RWPE1 (cell line): Measurements from ENCODE around the gene EGFL8.

ENCODE experiments used
- CTCF ChIA-PET: fragments of 350-600 bp; sonication (Branson Sonifier 250); formaldehyde crosslinking; extraction: SDS; loops from one replicate; lab custom pipeline; 2021; lab: Yijun Ruan, JAX
- POLR2A ChIA-PET: fragments of 400-600 bp; formaldehyde crosslinking; extraction: SDS; loops from one replicate; lab custom pipeline; 2020; ENCODE audit warnings: antibody characterized with exemption; ENCODE audit not compliant: low non-redundant PET; lab: Yijun Ruan, JAX
- DNase-seq: peaks from one replicate; pipeline ENCODE4 v3.0.0; 2012; ENCODE audit warnings: low spot score
- H3K27ac ChIP-seq: fragments of 450-650 bp; 2 replicates; pipeline ENCODE4 v1.5.1; 2017
- CTCF ChIP-seq: fragments of 450-650 bp; conservative IDR thresholded peaks from 2 replicates; pipeline ENCODE4 v1.5.1; 2017; ENCODE audit warnings: low read depth, mild to moderate bottlenecking

EGFL8 gene

GRCh38 chr6:32177183-32177787, 12.9 kb downstream of the EGFL8 start:
- no peak for DNase-seq
- ChIA-PET POLR2A (interaction anchor here (0.5 to 0.7 kb wide), 2 partner anchors 18 to 261 kb away, joined by 3 read pairs; no protein-coding TSS in a partner anchor), CTCF (interaction anchor here (0.8 to 1.2 kb wide), 2 partner anchors 18 to 58 kb away, joined by 3 read pairs; no protein-coding TSS in a partner anchor)
- TF ChIP-seq CTCF, result no peak
- peak overlapping the region; percentile 97 for H3K27ac ChIP-seq

GRCh38 chr6:32177788-32178546, 13.6 kb downstream of the EGFL8 start, which contains the start of gene RNF5:
Gene RNF5, plus strand, starts transcription at chr6:32178405. Its CDS starts 107 bp downstream, at chr6:32178512.
- ChIA-PET CTCF (interaction anchor here (1.2 kb wide), 1 partner anchor 17 kb away, joined by 3 read pairs; no protein-coding TSS in a partner anchor), POLR2A (interaction anchor here (0.7 kb wide), 1 partner anchor 18 kb away, joined by 3 read pairs; no protein-coding TSS in a partner anchor)
- no peak for TF ChIP-seq CTCF
- DNase-seq, result peak; percentile 99
- peak within 1 kb of the TSS; percentile 97 for H3K27ac ChIP-seq

- DNase-seq, result peak; percentile 17
- H3K27ac ChIP-seq, result peak overlapping the region; percentile 97
- TF ChIP-seq CTCF, result no peak
- ChIA-PET POLR2A (no interaction called here), CTCF (interaction anchor here (1.1 to 1.4 kb wide), 2 partner anchors 17 to 60 kb away, joined by 3 to 4 read pairs; no protein-coding TSS in a partner anchor)
Observed at GRCh38 chr6:32178547-32179440, 14.4 kb downstream of the EGFL8 start.

- no peak for TF ChIP-seq CTCF
- CTCF ChIA-PET, result interaction anchor here (1.1 to 1.4 kb wide), 2 partner anchors 16 to 62 kb away, joined by 3 to 4 read pairs; no protein-coding TSS in a partner anchor
- no peak for DNase-seq
- H3K27ac ChIP-seq, result peak overlapping the region; percentile 55
- POLR2A ChIA-PET, result no interaction called here
Observed at GRCh38 chr6:32179766-32180405, 15.5 kb downstream of the EGFL8 start.

GRCh38 chr6:32181148-32181702, 16.8 kb downstream of the EGFL8 start:
- CTCF ChIA-PET, result interaction anchor here (1.2 kb wide), 1 partner anchor 14 kb away, joined by 4 read pairs; no protein-coding TSS in a partner anchor
- H3K27ac ChIP-seq, result peak overlapping the region; percentile 71
- DNase-seq, result no peak
- POLR2A ChIA-PET, result no interaction called here
- TF ChIP-seq CTCF, result no peak
